ENCODE data around the gene RPAP2. TPM values are rescaled to one million over a fixed set of nuclear protein-coding genes. Genes with fewer than 3 reads are reported as not detected.

Gene RPAP2
- total and polyA plus RNA-seq, 2 of the 8 experiments (the other 6 are each of a cell fraction or from before 2014, with no cell fraction given): 7.9 to 28.4 TPM

- Histone ChIP-seq H3K23ac (ENCODE audit: insufficient read length) (no peak overlapping the region), H3K27ac (ENCODE audit: low read depth, low read length) (no peak overlapping the region), H3K4ac (replicated peaks; ENCODE audit: insufficient read length, low read depth, low read length) (no peak overlapping the region), H3K4me1 (replicated peaks in 1 of 4; ENCODE audit: control insufficient read depth in 3 of 4, insufficient read depth in 4 of 4, low read length in 3 of 4) (peaks cover 0 to 3% (median 1%) of the 10 kb centered on the region in 4 experiments; a peak in 4 of 7 replicates), H4K5ac (ENCODE audit: insufficient read length, low read depth, low read length) (no peak overlapping the region), H3K9me3 (ENCODE audit: insufficient read depth in 2 of 2, low read depth in 1 of 2, low read length in 1 of 2) (no peaks in the 10 kb centered on the region), H4K20me1 (replicated peaks in 1 of 2; ENCODE audit: control insufficient read depth in 1 of 2, insufficient read depth in 2 of 2, low read length in 2 of 2) (no peaks in the 10 kb centered on the region), H2BK120ac (replicated peaks; ENCODE audit: low read depth, low read length) (no peak overlapping the region), H3K23me2 (ENCODE audit: low read depth, low read length) (peaks cover 3% of the 10 kb centered on the region; the same call in 1 of the 2 replicates), H3K18ac (ENCODE audit: extremely low read depth, low read length) (no peak overlapping the region), H2BK12ac (ENCODE audit: low read depth, low read length) (no peak overlapping the region), H2AFZ (ENCODE audit: low read length) (no peak overlapping the region), H3K14ac (ENCODE audit: insufficient read length) (no peak overlapping the region), H3K56ac (replicated peaks; ENCODE audit: insufficient read length, low read depth, low read length) (no peak overlapping the region), H3K4me3 (ENCODE audit: extremely low read depth in 1 of 4, insufficient read depth in 2 of 4, low read depth in 3 of 4, low read length in 4 of 4) (no peak overlapping the region), H3K79me1 (ENCODE audit: low read depth, low read length) (no peaks in the 10 kb centered on the region), H3K79me2 (ENCODE audit: control insufficient read depth in 1 of 2, insufficient read depth in 2 of 2, low read length in 2 of 2) (peaks cover 0 to 22% of the 10 kb centered on the region in 2 experiments; a peak in 2 of 4 replicates), H2BK15ac (ENCODE audit: low read length) (no peak overlapping the region), H3K4me2 (ENCODE audit: insufficient read depth in 1 of 2, low read depth in 2 of 2, low read length in 2 of 2) (no peak overlapping the region), H3K36me3 (ENCODE audit: control insufficient read depth in 2 of 4, insufficient read depth in 4 of 4, low read length in 3 of 4) (peaks cover 5 to 42% (median 17%) of the 10 kb centered on the region in 4 experiments; a peak in 7 of 8 replicates), H4K8ac (ENCODE audit: extremely low read depth, insufficient read depth, low read length) (no peak overlapping the region), H3K27me3 (replicated peaks in 1 of 4; ENCODE audit: control insufficient read depth in 3 of 4, extremely low read depth in 1 of 4, insufficient read depth in 3 of 4, low read length in 3 of 4) (no peaks in the 10 kb centered on the region), H3K9ac (replicated peaks in 1 of 4; ENCODE audit: extremely low read depth in 1 of 4, low read depth in 3 of 4, low read length in 3 of 4) (no peak overlapping the region), H2AK5ac (ENCODE audit: low read depth, low read length) (no peak overlapping the region), H2BK20ac (ENCODE audit: low read length) (no peak overlapping the region), H4K91ac (replicated peaks; ENCODE audit: insufficient read length, low read length) (no peak overlapping the region), H2BK5ac (ENCODE audit: low read depth, low read length) (no peak overlapping the region)
- WGBS, 2 experiments (ENCODE audit: extremely low coverage in 1 of 2, insufficient coverage in 1 of 2, insufficient read length in 1 of 2, insufficient replicate concordance in 2 of 2, low coverage in 1 of 2, low lambda C conversion rate in 2 of 2, missing lambda C conversion rate in 1 of 2): 86% methylated on average over 5 of the region's 5 CpGs; no CpG with 5 or more reads in 1 of the 2 experiments
- ChIA-PET CTCF (ENCODE audit: partially characterized antibody) (interaction anchor here (0.6 to 2.2 kb wide), 4 partner anchors 7 to 440 kb away, joined by 3 to 9 read pairs (median 3); no protein-coding TSS in a partner anchor), POLR2A (ENCODE audit: partially characterized antibody) (interaction anchor here (1.3 kb wide), 1 partner anchor 180 kb away, joined by 3 read pairs; no protein-coding TSS in a partner anchor)
- no peak for DNase-seq (ENCODE audit: low read depth in 1 of 2, low spot score in 2 of 2)
- no peak for FAIRE-seq
- TF ChIP-seq EP300 (IDR thresholded peaks at IDR 0.05; ENCODE audit: borderline replicate concordance in 1 of 2, low read depth in 2 of 2, low read length in 2 of 2) (no peak), JUN (IDR thresholded peaks at IDR 0.05; ENCODE audit: low read depth, low read length) (no peak), FOSL1 (IDR thresholded peaks at IDR 0.05; ENCODE audit: insufficient read depth, low read depth, low read length) (no peak), KDM4A (IDR thresholded peaks at IDR 0.05; ENCODE audit: low read depth, low read length, severe bottlenecking) (no peak), SIX5 (IDR thresholded peaks at IDR 0.05; ENCODE audit: low read depth, low read length) (no peak), USF2 (IDR thresholded peaks at IDR 0.05; ENCODE audit: low read length) (no peak), PHF8 (conservative IDR thresholded peaks at IDR 0.05; ENCODE audit: low read depth, low read length) (no peak), KDM1A (IDR thresholded peaks at IDR 0.05; ENCODE audit: borderline replicate concordance, low read length) (no peak), EZH2 (IDR thresholded peaks at IDR 0.05; ENCODE audit: low read depth, low read length, severe bottlenecking) (no peak), SP4 (IDR thresholded peaks at IDR 0.05; ENCODE audit: low read length) (no peak), TAF7 (optimal IDR thresholded peaks at IDR 0.05; ENCODE audit: borderline replicate concordance, low read depth, low read length) (no peak), TCF12 (IDR thresholded peaks at IDR 0.05; ENCODE audit: low read depth, low read length) (no peak), BACH1 (IDR thresholded peaks at IDR 0.05; ENCODE audit: low read length) (no peak)
Observed at GRCh38 chr1:92301021-92301420, 2.2 kb downstream of the RPAP2 start.

Measured in H1 (cell line).